Mucosa of descending colon (tissue), 3 donors: ENCODE measurements around the gene MPP2. TPM values are rescaled to one million over a fixed set of nuclear protein-coding genes. Genes with fewer than 3 reads are reported as not detected.
"Not testable (repeated sequence)": the region's sequence is repeated elsewhere in the genome, so short reads cannot be mapped to it uniquely, and the experiment has no call there.

Experiments used
- ATAC-seq: fragments of 200-7000 bp; cut with Tn5 transposase; one replicate; pipeline ENCODE4 v1.9.1; 2020; ENCODE audit warnings: mild to moderate bottlenecking, moderate library complexity
- DNase-seq, 3 donors: peaks; one replicate each; pipeline ENCODE4 v3.0.0-alpha.2; 2020
- H3K36me3 ChIP-seq: fragments of 200-600 bp; one replicate; pipeline ENCODE4 v1.8.0; 2021; ENCODE audit warnings: low read depth, mild to moderate bottlenecking
- H3K4me1 ChIP-seq: fragments of 200-600 bp; one replicate; pipeline ENCODE4 v1.8.0; 2021; ENCODE audit warnings: low read depth, mild to moderate bottlenecking
- H3K4me3 ChIP-seq: fragments of 200-600 bp; one replicate; pipeline ENCODE4 v1.8.0; 2021; ENCODE audit warnings: mild to moderate bottlenecking
- H3K9me3 ChIP-seq: fragments of 200-600 bp; one replicate; pipeline ENCODE4 v1.8.0; 2021; ENCODE audit warnings: mild to moderate bottlenecking
- CTCF ChIP-seq: fragments of 200-600 bp; IDR thresholded peaks from one replicate; pipeline ENCODE4 v1.8.0; 2022; ENCODE audit warnings: antibody characterized with exemption, mild to moderate bottlenecking
- intact Hi-C, 2 donors: fragments of 100-400 bp; cut with DNase I in 1 of 2; cut with micrococcal nuclease in 1 of 2; formaldehyde crosslinking; loops; one replicate each; pipeline versions ENCODE4 v1.11.0 to v1.11.1; 2022; cut with DNase I, micrococcal nuclease
- total RNA-seq, 3 donors: library from RNA; stranded (reverse); fragmentation: NEBNext Ultra II Directional in 2 of 3; extraction: Animal tissue kit (Norgen Biotek cat#: 25700) in 2 of 3; gene quantifications; one replicate each; pipeline versions ENCODE4 v1.2.1 to v1.2.4, GENCODE V29; 2021 to 2023
- donor health status: DM: no; HTN: no; CAD: no; lungs with moderate emphysema.
- donor health status: DM: no; HTN: no; CAD: no.
- donor health status: DM: no; HTN: yes; CAD: no.

Gene MPP2
- total RNA-seq, 3 donors from 2014 or later, result 0.55 to 13.2 (median 1.1) TPM

GRCh38 chr17:43874293-43874692 is 33.0 kb downstream of the MPP2 start:
- H3K9me3 ChIP-seq, result no peaks in the 10 kb centered on the region
- ATAC-seq (peak; percentile 69), DNase-seq (peak in 2 of 3 donors; percentile 67 to 89)
- H3K4me3 ChIP-seq, result no peak overlapping the region
- H3K4me1 ChIP-seq, result peaks cover 24% of the 10 kb centered on the region
- H3K36me3 ChIP-seq, result no peaks in the 10 kb centered on the region
- TF ChIP-seq CTCF, result no peak
- intact Hi-C loops, result no loop called here

GRCh38 chr17:43873815-43874214 is 33.5 kb downstream of the MPP2 start:
- no peaks in the 10 kb centered on the region for H3K36me3 ChIP-seq
- no peak for TF ChIP-seq CTCF
- no peaks in the 10 kb centered on the region for H3K9me3 ChIP-seq
- intact Hi-C loops, result no loop called here
- H3K4me3 ChIP-seq, result no peak overlapping the region
- no peak for DNase-seq
- no peak for ATAC-seq
- H3K4me1 ChIP-seq, result peaks cover 23% of the 10 kb centered on the region

- intact Hi-C loops, result no loop called here
- no peak for TF ChIP-seq CTCF
- ATAC-seq (peak; percentile 18), DNase-seq (no peak)
- H3K9me3 ChIP-seq, result no peaks in the 10 kb centered on the region
- no peak overlapping the region for H3K4me3 ChIP-seq
- H3K4me1 ChIP-seq, result peaks cover 16% of the 10 kb centered on the region
- no peaks in the 10 kb centered on the region for H3K36me3 ChIP-seq
These were observed 34.2 kb downstream of the MPP2 start for GRCh38 chr17:43873091-43873490.

GRCh38 chr17:43871946-43872690 is 35.2 kb downstream of the MPP2 start:
- ATAC-seq (peak; percentile 74), DNase-seq (peak; percentile 74 to 88 (median 75))
- no peak for TF ChIP-seq CTCF
- Histone ChIP-seq H3K36me3 (no peaks in the 10 kb centered on the region), H3K9me3 (no peaks in the 10 kb centered on the region), H3K4me3 (no peak overlapping the region), H3K4me1 (peaks cover 16% of the 10 kb centered on the region)
- intact Hi-C loops, result no loop called here

- H3K4me1 ChIP-seq, ATAC-seq, H3K9me3 ChIP-seq, H3K36me3 ChIP-seq, H3K4me3 ChIP-seq, intact Hi-C loops, DNase-seq: not testable (repeated sequence)
These were observed 38.3 kb downstream of the MPP2 start for GRCh38 chr17:43869031-43869430.

- ATAC-seq, result no peak
These were observed 38.9 kb downstream of the MPP2 start for GRCh38 chr17:43868226-43868994.

More at GRCh38 chr17:43868226-43868994, 38.9 kb downstream of the MPP2 start:
- no peak for TF ChIP-seq CTCF
- H3K36me3 ChIP-seq, result no peaks in the 10 kb centered on the region
- no peak for DNase-seq
- no peaks in the 10 kb centered on the region for H3K9me3 ChIP-seq
- H3K4me1 ChIP-seq, result peaks cover 3% of the 10 kb centered on the region
- H3K4me3 ChIP-seq, result no peak overlapping the region
- intact Hi-C loops, result no loop called here
